GM19043 (cell line): ENCODE data around the gene RHBDF2.

ENCODE experiments used
- ATAC-seq: cut with Tn5 transposase; IDR thresholded peaks from one replicate; pipeline ENCODE4 v1.9.1; 2021; ENCODE audit warnings: low read depth; ENCODE audit not compliant: unreplicated experiment

RHBDF2 gene

DNA sequence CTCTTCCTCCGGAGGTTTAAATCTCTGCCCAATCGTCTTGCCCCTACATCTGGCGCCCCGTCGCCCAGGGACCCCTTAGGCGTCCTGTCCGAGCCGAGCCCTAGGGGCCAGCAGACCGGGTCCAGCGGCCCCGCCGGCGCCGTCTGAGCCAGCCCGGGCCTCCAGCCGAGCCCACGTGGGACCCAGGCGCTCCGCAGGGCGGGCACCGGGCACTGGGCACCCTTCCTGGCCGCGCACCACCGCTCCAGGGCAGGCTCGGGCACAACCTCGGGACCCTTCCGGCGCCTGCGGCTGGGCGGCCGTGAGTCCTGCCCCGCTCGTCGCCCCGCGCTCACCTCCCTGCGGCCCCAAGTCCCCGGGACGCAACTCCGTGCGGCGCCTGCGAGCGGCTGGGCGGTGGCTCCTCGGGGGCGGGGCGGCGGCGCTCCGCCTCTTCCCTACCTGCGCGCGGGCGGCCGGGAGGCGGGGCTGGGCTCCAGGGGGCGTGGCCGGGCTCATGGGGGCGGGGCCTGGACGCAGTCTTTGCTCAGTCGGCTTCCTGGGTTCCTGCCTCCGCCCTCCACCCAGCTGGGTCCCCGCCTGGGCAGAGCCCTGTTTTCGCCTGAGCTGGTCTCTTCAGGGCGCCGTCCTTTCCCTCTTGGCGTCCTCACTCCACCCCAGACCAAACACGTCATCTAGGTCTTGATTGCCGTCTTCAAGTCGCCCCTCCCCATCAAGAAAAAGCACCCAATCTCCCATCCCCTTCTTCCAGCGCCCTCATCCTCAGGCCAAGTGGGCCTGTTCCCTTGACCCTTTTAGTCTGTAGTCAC lies at the start of gene RHBDF2:
TSS of gene RHBDF2 (minus strand) at position 406 of the 809 bp plus-strand sequence. CDS start 19,899 bp downstream, outside the sequence.
- no peak for ATAC-seq

DNA sequence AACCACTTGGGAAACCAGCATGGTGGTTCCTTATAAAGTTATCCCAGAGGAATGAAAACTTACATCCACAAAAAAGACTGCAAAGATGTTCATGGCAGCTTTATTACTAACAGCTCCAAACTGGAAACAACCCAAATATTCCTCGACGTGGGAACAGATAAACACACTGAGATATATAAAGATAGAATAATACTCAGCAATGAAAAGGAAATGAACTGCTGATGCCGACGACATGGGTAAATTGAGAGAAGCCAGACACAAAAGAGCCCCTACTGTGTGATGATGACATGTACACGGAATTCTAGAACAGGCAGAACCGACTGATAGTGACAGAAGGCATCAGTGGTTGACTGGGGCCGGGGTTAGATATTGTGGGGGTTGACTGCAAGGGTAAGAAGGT lies 48.3 kb upstream of the RHBDF2 start:
- no peak for ATAC-seq

- no peak for ATAC-seq
These were observed 47.9 kb upstream of the RHBDF2 start for GRCh38 chr17:76549215-76549518.

DNA sequence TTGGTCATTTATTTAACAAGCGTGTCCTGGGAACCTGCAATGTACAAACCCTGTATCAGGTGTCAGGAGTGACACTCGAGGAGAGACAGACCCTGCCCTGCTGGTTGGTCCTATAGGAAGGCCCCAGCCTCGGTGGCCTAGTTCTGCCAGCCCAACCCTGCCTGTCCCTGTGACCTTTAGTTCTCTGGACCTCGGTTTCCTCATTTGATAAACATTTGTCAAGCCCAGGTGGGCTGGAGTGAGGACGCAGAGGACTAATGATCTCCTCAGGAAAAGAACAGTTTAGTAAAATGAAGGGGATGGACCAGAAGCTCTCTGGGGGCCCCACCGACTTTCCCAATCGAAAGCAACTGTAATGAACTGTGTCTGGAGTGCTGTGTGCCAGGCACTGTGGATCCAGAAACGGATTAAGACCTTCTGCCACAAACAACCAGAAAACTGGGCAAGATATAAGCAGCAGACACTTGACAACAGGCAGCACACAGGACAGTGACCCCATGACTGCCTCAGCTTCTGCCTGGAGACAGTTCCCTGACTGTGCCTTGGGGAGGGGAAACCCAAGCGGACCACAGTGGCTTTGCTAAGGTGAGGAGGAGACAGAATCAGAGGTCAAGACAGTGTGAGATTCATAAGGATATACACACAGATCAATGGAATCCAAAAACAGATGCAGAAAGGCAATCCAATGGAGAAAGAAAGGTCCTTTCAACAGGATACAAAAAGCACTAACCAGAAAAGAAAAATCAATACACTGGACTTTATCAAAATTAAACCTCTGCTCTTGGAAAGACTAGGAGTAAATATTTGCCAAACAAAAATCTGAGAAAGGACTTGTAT lies 47.4 kb upstream of the RHBDF2 start:
- no peak for ATAC-seq

DNA sequence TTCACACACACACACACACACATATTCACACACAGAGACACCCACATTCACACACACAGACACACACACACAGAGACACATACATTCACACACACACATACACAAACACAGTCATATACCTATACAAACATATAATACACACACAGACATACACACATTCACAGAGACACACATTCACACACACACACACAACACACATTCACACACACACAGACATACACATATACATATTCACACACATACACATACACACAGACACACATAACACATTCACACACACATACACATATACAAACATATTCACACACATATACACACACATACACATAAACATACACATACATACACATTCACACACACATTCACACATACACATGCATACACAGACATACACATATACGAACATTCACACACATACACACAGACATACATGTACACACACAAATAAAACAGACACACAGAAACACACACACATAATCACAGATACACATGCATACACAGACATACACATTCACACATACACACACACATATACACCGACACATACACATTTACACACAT lies 46.5 kb upstream of the RHBDF2 start:
- ATAC-seq: no peak

DNA sequence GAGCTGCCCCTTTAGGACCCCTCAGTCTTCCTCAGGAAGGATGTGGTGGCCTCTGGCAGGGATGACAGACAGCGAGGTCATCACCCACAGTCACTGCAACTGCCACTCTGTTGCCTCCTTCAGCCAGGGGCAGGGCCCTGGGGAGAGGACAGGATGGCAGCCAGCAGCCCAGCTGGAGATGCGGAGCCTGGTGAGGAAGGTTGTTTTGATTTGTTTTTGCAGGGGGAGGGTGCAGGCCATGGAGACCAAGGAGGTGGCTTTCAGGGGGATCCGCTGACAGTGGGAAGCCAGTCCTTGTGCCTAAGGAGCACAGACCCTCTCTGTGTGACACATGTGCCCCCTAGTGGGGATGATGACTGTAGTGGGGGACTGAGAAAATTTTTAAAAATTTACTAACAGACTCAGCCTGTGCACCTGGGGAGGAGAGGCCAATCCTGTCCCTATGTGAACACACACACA lies 46.0 kb upstream of the RHBDF2 start:
- no peak for ATAC-seq

- ATAC-seq: no peak
These were observed 45.4 kb upstream of the RHBDF2 start for GRCh38 chr17:76546556-76547182.

DNA sequence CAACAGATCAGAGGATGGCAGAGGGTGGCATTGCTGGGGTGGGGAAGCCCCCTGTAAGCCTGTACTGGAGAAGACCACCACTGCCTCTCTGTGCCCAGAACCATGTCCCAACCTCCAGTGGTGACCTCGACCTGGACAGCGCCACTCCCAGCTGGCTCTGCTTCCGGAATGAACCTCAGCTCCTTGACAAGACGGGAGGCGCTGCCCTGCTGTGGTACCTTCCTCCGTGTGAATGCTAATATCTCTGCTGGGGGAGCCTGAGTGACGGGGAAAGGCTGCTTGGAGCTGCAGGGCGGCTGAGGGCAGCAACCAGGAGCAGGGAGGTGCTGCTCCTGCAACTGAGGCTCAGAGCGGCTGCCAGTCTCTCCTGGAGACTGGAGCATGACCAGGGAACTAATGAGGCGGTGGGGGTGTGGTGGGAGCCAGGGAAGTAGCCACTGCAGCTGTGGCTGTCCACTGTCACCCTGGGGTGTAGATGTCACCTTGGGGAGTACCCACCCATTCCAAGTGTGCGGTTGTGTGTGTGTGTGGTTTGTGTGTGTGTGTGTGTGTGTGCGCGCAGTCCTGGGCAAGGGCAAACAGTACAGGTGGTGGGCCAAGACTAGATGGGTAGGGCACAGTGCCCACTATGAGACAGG lies 44.8 kb upstream of the RHBDF2 start:
- ATAC-seq: no peak

DNA sequence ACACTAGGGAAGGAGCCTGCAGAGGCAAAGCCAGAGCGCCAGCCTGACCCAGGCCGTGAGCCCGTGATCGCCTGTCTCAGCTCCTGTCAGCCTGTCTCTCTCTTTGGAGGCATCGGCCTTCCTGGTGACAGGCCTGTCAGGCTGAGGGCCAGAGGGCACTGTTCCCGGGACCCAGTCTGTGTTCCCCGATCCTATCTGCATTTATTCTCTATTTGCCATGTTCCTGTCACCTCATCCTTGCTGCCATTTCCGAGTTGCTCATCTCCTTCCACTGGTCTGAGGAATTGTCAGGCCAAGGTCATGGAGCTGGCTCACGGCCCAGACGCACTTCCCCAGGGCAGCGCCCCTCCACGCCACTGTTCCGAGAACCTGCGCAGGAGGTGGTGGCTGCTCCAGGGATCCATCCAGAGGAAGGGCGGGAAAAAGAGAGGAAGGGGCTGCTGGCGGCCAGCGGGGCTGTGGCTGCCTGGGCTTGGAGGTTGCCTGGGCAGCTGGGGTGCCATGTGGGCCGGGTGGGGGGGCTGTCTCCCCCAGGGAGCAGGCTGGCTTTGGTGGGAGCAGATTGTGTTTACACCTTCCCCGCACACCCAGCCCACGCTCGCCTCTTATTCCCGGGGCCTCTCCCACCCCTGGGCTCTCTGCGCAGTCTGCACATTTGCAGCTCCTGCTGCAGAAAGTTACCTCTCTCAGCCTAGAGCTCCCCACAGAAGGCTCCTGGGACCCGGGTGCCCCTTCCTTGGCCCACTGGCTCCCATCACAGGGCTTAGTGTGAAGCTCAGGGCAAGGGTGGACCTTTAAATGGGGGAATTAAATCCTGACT lies 43.5 kb upstream of the RHBDF2 start:
- ATAC-seq: no peak

GRCh38 chr17:76543826-76544545 lies 42.8 kb upstream of the RHBDF2 start:
- ATAC-seq: no peak

GRCh38 chr17:76543482-76543825 lies 42.2 kb upstream of the RHBDF2 start:
- ATAC-seq: no peak

DNA sequence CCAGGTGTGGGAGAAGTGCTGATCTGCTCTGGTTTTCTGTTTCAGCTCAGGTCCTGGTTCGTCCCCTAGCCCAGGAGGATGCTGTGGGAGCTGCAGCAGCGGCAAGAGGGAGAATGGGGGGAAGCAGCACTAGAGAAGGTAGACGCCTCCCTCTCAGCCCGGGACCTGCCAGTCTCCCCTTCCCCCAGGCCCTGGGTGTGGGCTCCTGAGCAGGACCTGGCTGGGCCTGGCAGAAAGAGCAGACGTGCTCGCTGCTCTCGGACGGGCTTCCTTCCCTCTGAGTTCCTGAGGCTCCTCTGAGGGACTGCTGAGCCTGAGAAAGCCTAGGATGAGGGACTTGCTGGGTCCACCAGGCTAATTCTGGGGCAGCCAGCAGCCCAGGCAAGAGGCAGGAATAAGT lies 41.8 kb upstream of the RHBDF2 start:
- ATAC-seq: no peak

GRCh38 chr17:76542566-76542971 lies 41.3 kb upstream of the RHBDF2 start:
- ATAC-seq: no peak

GRCh38 chr17:76541739-76542454 lies 40.7 kb upstream of the RHBDF2 start:
- ATAC-seq: no peak

DNA sequence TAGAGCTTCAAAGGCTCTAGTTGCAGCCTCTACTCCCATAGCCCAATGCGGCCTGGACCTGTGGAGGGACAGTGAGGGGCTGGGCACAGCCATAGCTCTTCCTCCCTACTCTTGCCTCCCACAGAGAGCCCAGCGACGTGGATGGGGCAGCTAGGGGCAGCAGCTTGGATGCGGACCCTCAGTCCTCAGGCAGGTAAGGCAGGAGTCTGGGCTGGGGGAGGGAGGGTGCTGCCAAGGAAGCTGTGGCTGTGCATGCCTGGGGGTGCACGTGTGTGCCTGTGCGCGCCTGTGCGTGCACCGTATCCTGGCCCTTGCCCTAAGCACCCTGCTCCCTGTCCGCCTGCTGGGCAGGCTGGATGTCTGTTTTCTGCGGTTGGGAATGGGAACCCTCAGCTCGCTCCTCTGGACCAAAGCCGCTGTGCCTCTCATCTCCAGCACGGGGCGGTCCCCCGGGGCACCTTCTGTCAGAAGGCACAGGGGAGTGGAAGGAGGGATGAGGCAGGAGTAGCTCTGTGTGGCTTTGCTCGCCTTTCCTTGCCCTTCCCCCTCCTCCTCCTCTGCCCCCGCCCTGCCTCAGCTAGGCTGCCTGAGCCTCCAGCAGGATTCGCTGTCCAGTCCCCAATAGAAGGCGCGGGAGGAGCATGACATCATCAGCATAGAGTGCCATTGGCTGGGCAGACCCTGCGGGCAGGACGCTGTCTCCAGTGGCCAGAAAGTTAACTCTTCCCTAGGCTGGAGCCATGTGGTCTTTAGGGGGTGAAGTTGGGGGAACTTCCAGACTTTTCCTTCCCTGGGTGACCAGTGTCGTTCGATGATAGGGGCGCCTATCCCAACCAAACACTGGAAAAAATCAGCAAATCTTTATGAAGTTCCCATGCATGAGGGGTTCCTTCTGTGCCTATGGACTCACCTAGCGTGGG lies 39.4 kb upstream of the RHBDF2 start:
- ATAC-seq: no peak

DNA sequence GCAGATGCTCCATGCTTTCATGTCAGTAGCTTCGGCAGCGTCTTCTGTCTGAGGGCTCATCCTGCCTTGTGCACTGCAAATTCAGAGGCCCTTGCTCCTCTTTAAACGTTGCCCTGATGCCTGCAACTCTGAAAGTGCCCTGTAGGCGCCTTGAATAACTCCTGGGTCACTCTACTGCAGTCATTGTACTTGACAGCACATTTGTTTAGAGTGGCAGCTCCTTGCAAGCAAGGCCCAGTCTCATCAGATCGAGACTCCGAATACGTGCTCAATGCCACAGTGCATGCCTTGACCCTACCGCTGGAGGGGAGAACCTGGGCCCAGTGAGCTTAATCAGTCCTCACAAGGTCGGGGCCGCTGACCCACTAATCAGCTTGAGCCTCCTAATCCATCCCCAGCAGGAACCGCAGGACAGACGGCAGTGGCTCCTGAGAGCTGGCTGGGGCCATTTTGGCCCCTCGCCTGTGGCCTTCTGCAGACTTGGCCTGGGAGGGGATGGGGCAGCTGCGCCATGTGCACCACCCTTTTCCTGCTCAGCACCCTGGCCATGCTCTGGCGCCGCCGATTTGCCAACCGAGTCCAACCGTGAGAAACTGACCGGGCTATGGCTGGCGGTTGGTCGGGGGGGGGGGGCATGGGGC lies 38.5 kb upstream of the RHBDF2 start, which contains the start of gene PRCD:
TSS of gene PRCD (plus strand) at position 414 of the 641 bp plus-strand sequence. CDS start at position 512, 98 bp downstream.
- ATAC-seq: no peak
